ENCODE results near the gene SLC5A1.

- TF ChIP-seq, protein P1, sequence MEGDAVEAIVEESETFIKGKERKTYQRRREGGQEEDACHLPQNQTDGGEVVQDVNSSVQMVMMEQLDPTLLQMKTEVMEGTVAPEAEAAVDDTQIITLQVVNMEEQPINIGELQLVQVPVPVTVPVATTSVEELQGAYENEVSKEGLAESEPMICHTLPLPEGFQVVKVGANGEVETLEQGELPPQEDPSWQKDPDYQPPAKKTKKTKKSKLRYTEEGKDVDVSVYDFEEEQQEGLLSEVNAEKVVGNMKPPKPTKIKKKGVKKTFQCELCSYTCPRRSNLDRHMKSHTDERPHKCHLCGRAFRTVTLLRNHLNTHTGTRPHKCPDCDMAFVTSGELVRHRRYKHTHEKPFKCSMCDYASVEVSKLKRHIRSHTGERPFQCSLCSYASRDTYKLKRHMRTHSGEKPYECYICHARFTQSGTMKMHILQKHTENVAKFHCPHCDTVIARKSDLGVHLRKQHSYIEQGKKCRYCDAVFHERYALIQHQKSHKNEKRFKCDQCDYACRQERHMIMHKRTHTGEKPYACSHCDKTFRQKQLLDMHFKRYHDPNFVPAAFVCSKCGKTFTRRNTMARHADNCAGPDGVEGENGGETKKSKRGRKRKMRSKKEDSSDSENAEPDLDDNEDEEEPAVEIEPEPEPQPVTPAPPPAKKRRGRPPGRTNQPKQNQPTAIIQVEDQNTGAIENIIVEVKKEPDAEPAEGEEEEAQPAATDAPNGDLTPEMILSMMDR (IDR thresholded peaks at IDR 0.05): no peak
- TF ChIP-seq POLR2A (IDR thresholded peaks at IDR 0.05): no peak
Observed at GRCh38 chr22:32142600-32142999, 99.5 kb downstream of the SLC5A1 start.
